ENCODE results near the gene GRK4. TPM values are rescaled to one million over a fixed set of nuclear protein-coding genes. Genes with fewer than 3 reads are reported as not detected.

Gene GRK4
- total and polyA plus RNA-seq, 10 of the 15 experiments (the other 5 are each of a cell fraction or from before 2014, with no cell fraction given), result 1.1 to 4.0 (median 2.5) TPM

DNA sequence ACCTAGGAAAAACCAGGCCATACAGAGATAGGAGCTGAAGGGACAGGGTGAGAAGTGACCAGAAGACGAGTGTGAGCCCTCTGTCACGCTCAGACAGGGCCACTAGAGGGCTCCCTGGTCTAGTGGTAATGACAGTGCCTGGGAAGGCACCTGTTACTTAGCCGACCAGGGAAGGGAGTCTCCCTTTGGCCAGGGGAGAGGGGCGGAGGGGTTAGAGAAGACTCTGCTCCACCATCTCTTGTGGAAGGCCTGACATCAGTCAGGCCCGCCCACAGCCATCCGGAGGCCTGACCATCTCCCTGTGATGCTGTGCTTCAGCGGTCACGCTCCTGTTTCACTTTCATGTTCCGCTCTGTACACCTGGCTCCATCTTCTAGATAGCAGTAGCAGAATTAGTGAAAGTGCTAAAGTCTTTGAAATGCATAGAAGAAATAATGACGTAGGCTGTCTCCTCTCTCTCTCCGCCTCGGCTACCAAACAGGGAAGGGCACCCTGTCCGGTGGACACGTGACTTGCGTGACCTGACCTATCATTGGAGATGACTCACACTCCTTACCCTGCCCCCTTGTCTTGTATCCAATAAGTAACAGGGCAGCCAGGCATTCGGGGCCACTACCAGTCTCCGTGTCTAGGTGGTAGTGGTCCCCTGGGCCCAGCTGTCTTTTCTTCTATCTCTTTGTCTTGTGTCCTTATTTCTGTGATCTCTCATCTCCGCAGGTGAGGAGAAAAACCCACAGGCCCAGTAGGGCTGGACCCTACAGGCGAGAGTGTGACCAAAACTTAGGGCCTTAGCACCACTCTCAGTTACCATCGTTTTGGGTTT is 84.3 kb downstream of the GRK4 start (continued):
- TF ChIP-seq ETV6 (conservative IDR thresholded peaks at IDR 0.05 in 1 of 2, IDR thresholded peaks at IDR 0.05 in 1 of 2; ENCODE audit: borderline replicate concordance in 1 of 2, low read depth in 1 of 2) (peak in 1 of 2 experiments; percentile 83; a peak in 2 of 4 replicates), FOXM1 (IDR thresholded peaks at IDR 0.05; ENCODE audit: low read depth, low read length) (no peak), IKZF2 (IDR thresholded peaks at IDR 0.05) (peak; percentile 91 to 93), SMAD5 (IDR thresholded peaks at IDR 0.05; ENCODE audit: low read depth) (peak; percentile 58; the same call in 1 of the 2 replicates), TARDBP (IDR thresholded peaks at IDR 0.05; ENCODE audit: borderline replicate concordance) (no peak; the same call in 1 of the 2 replicates), RAD21 (IDR thresholded peaks at IDR 0.05; ENCODE audit: insufficient read depth, low read depth, low read length) (peak; percentile 93), MTA2 (IDR thresholded peaks at IDR 0.05; ENCODE audit: low read depth) (peak; percentile 81), POLR2AphosphoS5 (IDR thresholded peaks at IDR 0.05; ENCODE audit: low read length) (peak; percentile 75), KAT2A (conservative IDR thresholded peaks at IDR 0.05; ENCODE audit: control insufficient read depth, low read depth, low read length) (no peak), USF2 (IDR thresholded peaks at IDR 0.05; ENCODE audit: borderline replicate concordance, low read depth, low read length) (peak; percentile 70), ZZZ3 (IDR thresholded peaks at IDR 0.05; ENCODE audit: control insufficient read depth, insufficient read length, low read depth) (no peak), NR2F1 (conservative IDR thresholded peaks at IDR 0.05) (peak; percentile 90), NFYA (IDR thresholded peaks at IDR 0.05; ENCODE audit: borderline replicate concordance, low read depth, low read length) (no peak), CBX5 (IDR thresholded peaks at IDR 0.05; ENCODE audit: low read depth) (no peak), IKZF1 (conservative IDR thresholded peaks at IDR 0.05) (peak; percentile 94), HCFC1 (IDR thresholded peaks at IDR 0.05; ENCODE audit: low read length) (0 out of 2 replicates have a peak, but pooled peaks have one; percentile 13), TBL1XR1 (IDR thresholded peaks at IDR 0.05; ENCODE audit: low read depth, low read length) (no peak), ZNF207 (IDR thresholded peaks at IDR 0.05; ENCODE audit: borderline replicate concordance) (no peak), ZNF384 (IDR thresholded peaks at IDR 0.05; ENCODE audit: borderline replicate concordance, low read depth, low read length) (no peak), PAX5 (IDR thresholded peaks at IDR 0.05; ENCODE audit: borderline replicate concordance, low read depth, low read length) (peak; percentile 94)
- TF ChIP-seq, protein P1, sequence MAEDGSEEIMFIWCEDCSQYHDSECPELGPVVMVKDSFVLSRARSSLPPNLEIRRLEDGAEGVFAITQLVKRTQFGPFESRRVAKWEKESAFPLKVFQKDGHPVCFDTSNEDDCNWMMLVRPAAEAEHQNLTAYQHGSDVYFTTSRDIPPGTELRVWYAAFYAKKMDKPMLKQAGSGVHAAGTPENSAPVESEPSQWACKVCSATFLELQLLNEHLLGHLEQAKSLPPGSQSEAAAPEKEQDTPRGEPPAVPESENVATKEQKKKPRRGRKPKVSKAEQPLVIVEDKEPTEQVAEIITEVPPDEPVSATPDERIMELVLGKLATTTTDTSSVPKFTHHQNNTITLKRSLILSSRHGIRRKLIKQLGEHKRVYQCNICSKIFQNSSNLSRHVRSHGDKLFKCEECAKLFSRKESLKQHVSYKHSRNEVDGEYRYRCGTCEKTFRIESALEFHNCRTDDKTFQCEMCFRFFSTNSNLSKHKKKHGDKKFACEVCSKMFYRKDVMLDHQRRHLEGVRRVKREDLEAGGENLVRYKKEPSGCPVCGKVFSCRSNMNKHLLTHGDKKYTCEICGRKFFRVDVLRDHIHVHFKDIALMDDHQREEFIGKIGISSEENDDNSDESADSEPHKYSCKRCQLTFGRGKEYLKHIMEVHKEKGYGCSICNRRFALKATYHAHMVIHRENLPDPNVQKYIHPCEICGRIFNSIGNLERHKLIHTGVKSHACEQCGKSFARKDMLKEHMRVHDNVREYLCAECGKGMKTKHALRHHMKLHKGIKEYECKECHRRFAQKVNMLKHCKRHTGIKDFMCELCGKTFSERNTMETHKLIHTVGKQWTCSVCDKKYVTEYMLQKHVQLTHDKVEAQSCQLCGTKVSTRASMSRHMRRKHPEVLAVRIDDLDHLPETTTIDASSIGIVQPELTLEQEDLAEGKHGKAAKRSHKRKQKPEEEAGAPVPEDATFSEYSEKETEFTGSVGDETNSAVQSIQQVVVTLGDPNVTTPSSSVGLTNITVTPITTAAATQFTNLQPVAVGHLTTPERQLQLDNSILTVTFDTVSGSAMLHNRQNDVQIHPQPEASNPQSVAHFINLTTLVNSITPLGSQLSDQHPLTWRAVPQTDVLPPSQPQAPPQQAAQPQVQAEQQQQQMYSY (CRISPR knock-in tag; IDR thresholded peaks at IDR 0.05), result no peak
- TF ChIP-seq, protein P2, sequence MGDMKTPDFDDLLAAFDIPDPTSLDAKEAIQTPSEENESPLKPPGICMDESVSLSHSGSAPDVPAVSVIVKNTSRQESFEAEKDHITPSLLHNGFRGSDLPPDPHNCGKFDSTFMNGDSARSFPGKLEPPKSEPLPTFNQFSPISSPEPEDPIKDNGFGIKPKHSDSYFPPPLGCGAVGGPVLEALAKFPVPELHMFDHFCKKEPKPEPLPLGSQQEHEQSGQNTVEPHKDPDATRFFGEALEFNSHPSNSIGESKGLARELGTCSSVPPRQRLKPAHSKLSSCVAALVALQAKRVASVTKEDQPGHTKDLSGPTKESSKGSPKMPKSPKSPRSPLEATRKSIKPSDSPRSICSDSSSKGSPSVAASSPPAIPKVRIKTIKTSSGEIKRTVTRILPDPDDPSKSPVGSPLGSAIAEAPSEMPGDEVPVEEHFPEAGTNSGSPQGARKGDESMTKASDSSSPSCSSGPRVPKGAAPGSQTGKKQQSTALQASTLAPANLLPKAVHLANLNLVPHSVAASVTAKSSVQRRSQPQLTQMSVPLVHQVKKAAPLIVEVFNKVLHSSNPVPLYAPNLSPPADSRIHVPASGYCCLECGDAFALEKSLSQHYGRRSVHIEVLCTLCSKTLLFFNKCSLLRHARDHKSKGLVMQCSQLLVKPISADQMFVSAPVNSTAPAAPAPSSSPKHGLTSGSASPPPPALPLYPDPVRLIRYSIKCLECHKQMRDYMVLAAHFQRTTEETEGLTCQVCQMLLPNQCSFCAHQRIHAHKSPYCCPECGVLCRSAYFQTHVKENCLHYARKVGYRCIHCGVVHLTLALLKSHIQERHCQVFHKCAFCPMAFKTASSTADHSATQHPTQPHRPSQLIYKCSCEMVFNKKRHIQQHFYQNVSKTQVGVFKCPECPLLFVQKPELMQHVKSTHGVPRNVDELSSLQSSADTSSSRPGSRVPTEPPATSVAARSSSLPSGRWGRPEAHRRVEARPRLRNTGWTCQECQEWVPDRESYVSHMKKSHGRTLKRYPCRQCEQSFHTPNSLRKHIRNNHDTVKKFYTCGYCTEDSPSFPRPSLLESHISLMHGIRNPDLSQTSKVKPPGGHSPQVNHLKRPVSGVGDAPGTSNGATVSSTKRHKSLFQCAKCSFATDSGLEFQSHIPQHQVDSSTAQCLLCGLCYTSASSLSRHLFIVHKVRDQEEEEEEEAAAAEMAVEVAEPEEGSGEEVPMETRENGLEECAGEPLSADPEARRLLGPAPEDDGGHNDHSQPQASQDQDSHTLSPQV (IDR thresholded peaks at IDR 0.05), result no peak
